Measurements from ENCODE around the gene KCNRG.

The KCNRG gene

DNA sequence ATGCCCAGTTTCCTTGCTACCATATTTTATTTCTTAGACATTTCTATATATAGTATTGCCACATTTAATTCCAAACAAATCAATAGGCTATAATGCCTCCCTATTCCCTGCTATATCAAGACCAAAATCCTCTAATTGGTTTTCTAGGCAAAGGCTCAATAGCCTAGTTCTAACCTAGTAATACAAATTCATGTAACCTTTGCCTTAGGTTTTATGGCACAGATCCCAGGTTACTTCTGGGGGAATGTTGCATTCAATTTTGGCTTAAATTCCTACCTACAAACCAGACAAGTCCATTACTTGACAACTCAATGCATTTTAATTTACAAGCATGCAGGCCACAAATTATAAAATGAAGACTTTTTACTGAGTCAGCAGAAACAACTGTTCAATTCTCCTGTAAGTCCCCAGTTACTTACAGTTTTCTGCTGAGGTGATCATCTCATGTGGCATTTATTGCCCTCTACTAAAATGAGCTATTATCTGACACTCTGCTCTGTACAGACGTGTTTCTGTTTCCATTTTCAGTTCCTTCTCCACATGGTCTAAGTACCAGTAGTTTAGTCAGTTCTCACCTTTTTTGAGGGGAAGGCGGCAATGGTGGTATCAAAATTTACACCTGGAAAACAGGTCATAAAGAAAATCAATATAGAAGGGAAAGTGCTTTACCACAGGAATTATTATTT lies 11.7 kb downstream of the KCNRG start:
- Histone ChIP-seq H3K79me2 (ENCODE audit: insufficient read depth, low read length) (no peaks in the 10 kb centered on the region), H3K9me3 (ENCODE audit: insufficient read depth, low read length) (no peaks in the 10 kb centered on the region), H2AFZ (ENCODE audit: low read depth, low read length, severe bottlenecking) (no peak overlapping the region), H3F3A (ENCODE audit: insufficient read depth) (peaks cover 17% of the 10 kb centered on the region; the same call in 1 of the 2 replicates), H3K27ac (ENCODE audit: low read depth, low read length) (no peak overlapping the region), H3K27me3 (ENCODE audit: low read length) (no peaks in the 10 kb centered on the region), H3K9me2 (replicated peaks; ENCODE audit: insufficient read depth, low read length) (no peaks in the 10 kb centered on the region), H3K36me3 (ENCODE audit: low read length) (0 out of 2 replicates have a peak, but pooled peaks cover 8% of the 10 kb centered on the region), H4K20me1 (ENCODE audit: low read depth, low read length) (no peaks in the 10 kb centered on the region), H3K4me3 (ENCODE audit: insufficient read depth, low read length, poor library complexity, severe bottlenecking) (no peak overlapping the region), H3K9ac (ENCODE audit: low read length) (no peak overlapping the region), H3K4me2 (ENCODE audit: low read depth, low read length, poor library complexity, severe bottlenecking) (no peak overlapping the region)
- no peak for TF ChIP-seq EZH2phosphoT487 (conservative IDR thresholded peaks at IDR 0.05; ENCODE audit: low read length)
- TF ChIP-seq, protein P1, sequence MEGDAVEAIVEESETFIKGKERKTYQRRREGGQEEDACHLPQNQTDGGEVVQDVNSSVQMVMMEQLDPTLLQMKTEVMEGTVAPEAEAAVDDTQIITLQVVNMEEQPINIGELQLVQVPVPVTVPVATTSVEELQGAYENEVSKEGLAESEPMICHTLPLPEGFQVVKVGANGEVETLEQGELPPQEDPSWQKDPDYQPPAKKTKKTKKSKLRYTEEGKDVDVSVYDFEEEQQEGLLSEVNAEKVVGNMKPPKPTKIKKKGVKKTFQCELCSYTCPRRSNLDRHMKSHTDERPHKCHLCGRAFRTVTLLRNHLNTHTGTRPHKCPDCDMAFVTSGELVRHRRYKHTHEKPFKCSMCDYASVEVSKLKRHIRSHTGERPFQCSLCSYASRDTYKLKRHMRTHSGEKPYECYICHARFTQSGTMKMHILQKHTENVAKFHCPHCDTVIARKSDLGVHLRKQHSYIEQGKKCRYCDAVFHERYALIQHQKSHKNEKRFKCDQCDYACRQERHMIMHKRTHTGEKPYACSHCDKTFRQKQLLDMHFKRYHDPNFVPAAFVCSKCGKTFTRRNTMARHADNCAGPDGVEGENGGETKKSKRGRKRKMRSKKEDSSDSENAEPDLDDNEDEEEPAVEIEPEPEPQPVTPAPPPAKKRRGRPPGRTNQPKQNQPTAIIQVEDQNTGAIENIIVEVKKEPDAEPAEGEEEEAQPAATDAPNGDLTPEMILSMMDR (IDR thresholded peaks at IDR 0.05; ENCODE audit: insufficient read depth, low read length, poor library complexity, severe bottlenecking): no peak

DNA sequence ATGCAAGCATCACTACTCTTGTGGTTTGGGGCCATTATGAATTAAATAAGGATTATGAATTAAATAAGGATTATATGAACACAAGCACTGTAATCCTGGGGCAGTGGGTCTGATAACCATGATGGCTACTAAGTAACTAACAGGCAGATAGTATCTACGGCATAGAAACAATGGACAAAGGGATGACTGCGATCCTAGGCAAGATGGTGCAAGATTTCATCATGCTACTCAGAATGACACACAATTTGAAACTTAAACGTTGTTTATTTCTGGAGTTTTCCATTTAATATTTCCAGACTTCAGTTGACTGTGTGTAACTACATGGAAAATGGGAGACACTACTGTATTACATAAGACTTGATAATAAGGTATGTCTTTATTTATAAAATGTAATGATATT lies 15.1 kb downstream of the KCNRG start:
- no peaks in the 10 kb centered on the region for H4K20me1 ChIP-seq (ENCODE audit: low read depth, low read length)
- H3K9ac ChIP-seq (ENCODE audit: low read length): no peak overlapping the region
- H3K27ac ChIP-seq (ENCODE audit: low read depth, low read length): no peak overlapping the region
- H3K9me2 ChIP-seq (replicated peaks; ENCODE audit: insufficient read depth, low read length): no peaks in the 10 kb centered on the region
- H3F3A ChIP-seq (ENCODE audit: insufficient read depth): peaks cover 39% of the 10 kb centered on the region
- TF ChIP-seq EZH2phosphoT487 (conservative IDR thresholded peaks at IDR 0.05; ENCODE audit: low read length): no peak
- TF ChIP-seq, protein P1 (IDR thresholded peaks at IDR 0.05; ENCODE audit: insufficient read depth, low read length, poor library complexity, severe bottlenecking): no peak
- H2AFZ ChIP-seq (ENCODE audit: low read depth, low read length, severe bottlenecking): no peak overlapping the region
- no peaks in the 10 kb centered on the region for H3K36me3 ChIP-seq (ENCODE audit: low read length)
- H3K79me2 ChIP-seq (ENCODE audit: insufficient read depth, low read length): no peaks in the 10 kb centered on the region
- no peak overlapping the region for H3K4me3 ChIP-seq (ENCODE audit: insufficient read depth, low read length, poor library complexity, severe bottlenecking)
- no peaks in the 10 kb centered on the region for H3K9me3 ChIP-seq (ENCODE audit: insufficient read depth, low read length)
- no peaks in the 10 kb centered on the region for H3K27me3 ChIP-seq (ENCODE audit: low read length)
- H3K4me2 ChIP-seq (ENCODE audit: low read depth, low read length, poor library complexity, severe bottlenecking): no peak overlapping the region

- H3F3A ChIP-seq (ENCODE audit: insufficient read depth): peaks cover 67% of the 10 kb centered on the region
- no peaks in the 10 kb centered on the region for H3K9me2 ChIP-seq (replicated peaks; ENCODE audit: insufficient read depth, low read length)
- no peaks in the 10 kb centered on the region for H3K36me3 ChIP-seq (ENCODE audit: low read length)
- peak overlapping the region; percentile 38 for H3K27ac ChIP-seq (ENCODE audit: low read depth, low read length)
- no peak overlapping the region for H2AFZ ChIP-seq (ENCODE audit: low read depth, low read length, severe bottlenecking)
- no peaks in the 10 kb centered on the region for H4K20me1 ChIP-seq (ENCODE audit: low read depth, low read length)
- no peak overlapping the region for H3K9ac ChIP-seq (ENCODE audit: low read length)
- no peaks in the 10 kb centered on the region for H3K27me3 ChIP-seq (ENCODE audit: low read length)
- no peak overlapping the region for H3K4me3 ChIP-seq (ENCODE audit: insufficient read depth, low read length, poor library complexity, severe bottlenecking)
- no peak overlapping the region for H3K4me2 ChIP-seq (ENCODE audit: low read depth, low read length, poor library complexity, severe bottlenecking)
- no peaks in the 10 kb centered on the region for H3K9me3 ChIP-seq (ENCODE audit: insufficient read depth, low read length)
- H3K79me2 ChIP-seq (ENCODE audit: insufficient read depth, low read length): no peaks in the 10 kb centered on the region
- TF ChIP-seq EZH2phosphoT487 (conservative IDR thresholded peaks at IDR 0.05; ENCODE audit: low read length): no peak
- TF ChIP-seq, protein P1 (IDR thresholded peaks at IDR 0.05; ENCODE audit: insufficient read depth, low read length, poor library complexity, severe bottlenecking): no peak
Measured at GRCh38 chr13:50033725-50034124, 18.5 kb downstream of the KCNRG start.
